A673 (cell line): ENCODE data around the gene PFKFB4. TPM values are rescaled to one million over a fixed set of nuclear protein-coding genes. Genes with fewer than 3 reads are reported as not detected.

ENCODE experiments used
- BruUV-seq: library from RNA; stranded (reverse); fragments of 400-500 nt; replicated peaks from 2 replicates; lab custom pipeline; 2021; lab: Mats Ljungman, UMichigan
- CTCF ChIA-PET: fragments of 300-600 bp; sonication (Branson Sonifier 250); formaldehyde crosslinking; loops from one replicate; lab custom pipeline; 2022; ENCODE audit warnings: antibody characterized with exemption; lab: Charles Lee
- POLR2A ChIA-PET: fragments of 300-600 bp; sonication (Branson Sonifier 250); formaldehyde crosslinking; loops from one replicate; lab custom pipeline; 2022; ENCODE audit warnings: antibody characterized with exemption; ENCODE audit not compliant: low non-redundant PET; lab: Charles Lee
- DNase-seq: peaks from one replicate; pipeline ENCODE4 v3.0.0-alpha.2; 2015; ENCODE audit warnings: low spot score
- H3K27ac ChIP-seq: fragments of 200-600 bp; sonication (generic); 2 replicates; pipeline ENCODE4 v1.5.1; 2016; ENCODE audit warnings: mixed run types, low read depth, mild to moderate bottlenecking, mixed read lengths, antibody characterized with exemption, low read length; ENCODE audit not compliant: poor library complexity, severe bottlenecking
- H3K27me3 ChIP-seq: fragments of 200-600 bp; sonication (generic); replicated peaks from 2 replicates; pipeline ENCODE4 v1.6.1; 2017; ENCODE audit warnings: mixed run types, low read depth, mild to moderate bottlenecking, mixed read lengths, antibody characterized with exemption, low read length; ENCODE audit not compliant: insufficient read depth, poor library complexity
- H3K36me3 ChIP-seq: fragments of 200-600 bp; sonication (generic); 2 replicates; pipeline ENCODE4 v1.6.1; 2016; ENCODE audit warnings: mixed run types, mild to moderate bottlenecking, mixed read lengths, antibody characterized with exemption, low read length; ENCODE audit not compliant: insufficient read depth, poor library complexity, severe bottlenecking
- H3K4me1 ChIP-seq: fragments of 200-600 bp; sonication (generic); 2 replicates; pipeline ENCODE4 v1.6.1; 2017; ENCODE audit warnings: mixed run types, mild to moderate bottlenecking, mixed read lengths, antibody characterized with exemption, low read length; ENCODE audit not compliant: insufficient read depth, poor library complexity, severe bottlenecking
- H3K4me3 ChIP-seq: fragments of 200-600 bp; sonication (generic); 2 replicates; pipeline ENCODE4 v1.5.1; 2016; ENCODE audit warnings: low read depth, mixed run types, mild to moderate bottlenecking, mixed read lengths, low read length; ENCODE audit not compliant: poor library complexity, severe bottlenecking
- H3K9me3 ChIP-seq: fragments of 200-600 bp; sonication (generic); 2 replicates; pipeline ENCODE4 v1.6.1; 2016; ENCODE audit warnings: mixed run types, low read depth, mild to moderate bottlenecking, mixed read lengths, antibody characterized with exemption, low read length; ENCODE audit not compliant: poor library complexity, severe bottlenecking
- EZH2 ChIP-seq: fragments of 200-600 bp; sonication (generic); IDR thresholded peaks from 2 replicates; pipeline ENCODE4 v1.6.1; 2017; ENCODE audit warnings: borderline replicate concordance, low read depth, mild to moderate bottlenecking, mixed read lengths, antibody characterized with exemption, low read length; ENCODE audit not compliant: poor library complexity, severe bottlenecking
- intact Hi-C: fragments of 100-400 bp; cut with micrococcal nuclease; formaldehyde crosslinking; loops from one replicate; pipeline ENCODE4 v1.10.0; 2022; ENCODE audit not compliant: unreplicated experiment
- total RNA-seq: library from RNA; stranded (reverse); gene quantifications from 2 replicates; pipeline ENCODE4 v1.2.3, GENCODE V29; 2021
- TF ChIP-seq, protein P1 (sequence below): fragments of 300-800, 200-600 bp; sonication (generic); conservative IDR thresholded peaks from 2 replicates; pipeline ENCODE4 v1.5.1; 2017; ENCODE audit warnings: low read depth, mild to moderate bottlenecking, antibody characterized with exemption, low read length, moderate library complexity, mixed read lengths

Gene PFKFB4
- total RNA-seq, 1 experiment from 2014 or later = 5.0 TPM

- no peak overlapping the region for H3K27ac ChIP-seq
- DNase-seq = no peak
- no peak for TF ChIP-seq EZH2
- TF ChIP-seq, protein P1, sequence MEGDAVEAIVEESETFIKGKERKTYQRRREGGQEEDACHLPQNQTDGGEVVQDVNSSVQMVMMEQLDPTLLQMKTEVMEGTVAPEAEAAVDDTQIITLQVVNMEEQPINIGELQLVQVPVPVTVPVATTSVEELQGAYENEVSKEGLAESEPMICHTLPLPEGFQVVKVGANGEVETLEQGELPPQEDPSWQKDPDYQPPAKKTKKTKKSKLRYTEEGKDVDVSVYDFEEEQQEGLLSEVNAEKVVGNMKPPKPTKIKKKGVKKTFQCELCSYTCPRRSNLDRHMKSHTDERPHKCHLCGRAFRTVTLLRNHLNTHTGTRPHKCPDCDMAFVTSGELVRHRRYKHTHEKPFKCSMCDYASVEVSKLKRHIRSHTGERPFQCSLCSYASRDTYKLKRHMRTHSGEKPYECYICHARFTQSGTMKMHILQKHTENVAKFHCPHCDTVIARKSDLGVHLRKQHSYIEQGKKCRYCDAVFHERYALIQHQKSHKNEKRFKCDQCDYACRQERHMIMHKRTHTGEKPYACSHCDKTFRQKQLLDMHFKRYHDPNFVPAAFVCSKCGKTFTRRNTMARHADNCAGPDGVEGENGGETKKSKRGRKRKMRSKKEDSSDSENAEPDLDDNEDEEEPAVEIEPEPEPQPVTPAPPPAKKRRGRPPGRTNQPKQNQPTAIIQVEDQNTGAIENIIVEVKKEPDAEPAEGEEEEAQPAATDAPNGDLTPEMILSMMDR = no peak
- ChIA-PET CTCF (no interaction called here), POLR2A (no interaction called here)
- H3K4me3 ChIP-seq = no peak overlapping the region
- no peaks in the 10 kb centered on the region for H3K27me3 ChIP-seq
- intact Hi-C loops = no loop called here
- H3K36me3 ChIP-seq = no peaks in the 10 kb centered on the region
- H3K4me1 ChIP-seq = no peaks in the 10 kb centered on the region
- no peaks in the 10 kb centered on the region for H3K9me3 ChIP-seq
- no TSS peak for BruUV-seq
Observed at GRCh38 chr3:48572517-48572916, 15.9 kb upstream of the PFKFB4 start.

GRCh38 chr3:48571938-48572337 is 15.3 kb upstream of the PFKFB4 start:
- no TSS peak for BruUV-seq
- no peak for TF ChIP-seq EZH2
- TF ChIP-seq, protein P1 = no peak
- ChIA-PET POLR2A (no interaction called here), CTCF (no interaction called here)
- Histone ChIP-seq H3K36me3 (no peaks in the 10 kb centered on the region), H3K9me3 (no peaks in the 10 kb centered on the region), H3K27me3 (no peaks in the 10 kb centered on the region), H3K4me1 (no peaks in the 10 kb centered on the region), H3K4me3 (no peak overlapping the region), H3K27ac (no peak overlapping the region)
- intact Hi-C loops = no loop called here
- no peak for DNase-seq

DNA sequence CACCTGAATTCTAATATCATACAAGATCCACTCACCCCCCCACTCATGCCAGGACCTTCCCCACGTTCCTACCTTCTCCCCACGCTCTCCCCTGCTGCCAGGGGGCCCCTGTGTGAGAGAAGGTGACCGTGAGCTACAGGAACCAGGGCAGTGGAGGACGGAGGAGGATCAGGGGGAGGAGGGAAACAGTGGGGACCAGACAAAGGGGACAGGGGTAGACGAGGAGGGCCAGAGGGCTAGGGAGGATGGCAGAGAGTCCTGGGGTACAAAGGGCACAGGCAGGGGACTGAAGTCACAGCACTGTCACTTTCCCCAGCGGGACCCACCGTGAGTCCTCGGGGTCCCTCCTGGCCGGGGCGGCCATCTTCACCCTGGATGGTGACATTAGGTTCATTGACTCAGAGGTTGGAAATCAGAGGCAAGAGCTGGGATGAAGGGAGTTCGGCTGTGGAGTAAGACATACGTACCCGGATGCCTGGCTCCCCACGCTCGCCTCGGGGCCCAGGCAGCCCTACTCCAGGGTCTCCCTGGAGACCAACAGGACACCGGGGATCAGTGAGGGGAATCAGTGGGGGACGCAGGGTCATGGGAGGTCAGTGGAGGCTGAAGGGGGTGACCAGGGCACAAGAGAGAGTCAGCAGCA is 13.3 kb upstream of the PFKFB4 start:
- Histone ChIP-seq H3K4me3 (no peak overlapping the region), H3K36me3 (no peaks in the 10 kb centered on the region), H3K4me1 (no peaks in the 10 kb centered on the region), H3K27me3 (no peaks in the 10 kb centered on the region), H3K27ac (no peak overlapping the region), H3K9me3 (no peaks in the 10 kb centered on the region)
- BruUV-seq = no TSS peak
- CTCF ChIA-PET = no interaction called here
- DNase-seq = no peak
- intact Hi-C loops = no loop called here
- TF ChIP-seq, protein P1 = no peak
- TF ChIP-seq EZH2 = no peak
- POLR2A ChIA-PET = no interaction called here
